ENCODE results near the gene SLC7A5.

SLC7A5 gene

GRCh38 chr16:87822108-87822970 is 47.0 kb downstream of the SLC7A5 start:
- Histone ChIP-seq H3K27me3 (ENCODE audit: insufficient read depth, low read length, poor library complexity, severe bottlenecking) (no peaks in the 10 kb centered on the region), H3K4me3 (ENCODE audit: low read length, poor library complexity, severe bottlenecking) (no peak overlapping the region), H3K36me3 (ENCODE audit: insufficient read depth, low read length) (no peaks in the 10 kb centered on the region), H2AFZ (ENCODE audit: low read length) (no peak overlapping the region), H3K9ac (ENCODE audit: low read depth, low read length, poor library complexity, severe bottlenecking) (no peak overlapping the region), H3K4me1 (ENCODE audit: insufficient read depth, low read length, poor library complexity, severe bottlenecking) (no peaks in the 10 kb centered on the region), H3F3A (ENCODE audit: low read depth) (no peaks in the 10 kb centered on the region), H3K79me2 (ENCODE audit: insufficient read depth, low read length) (no peaks in the 10 kb centered on the region), H4K20me1 (ENCODE audit: insufficient read depth, low read length, poor library complexity, severe bottlenecking) (no peaks in the 10 kb centered on the region), H3K9me2 (replicated peaks; ENCODE audit: low read depth, low read length) (no peaks in the 10 kb centered on the region), H3K4me2 (ENCODE audit: low read depth, low read length, poor library complexity, severe bottlenecking) (no peak overlapping the region), H3K9me3 (ENCODE audit: insufficient read depth, low read depth, low read length) (no peaks in the 10 kb centered on the region)
- TF ChIP-seq EZH2phosphoT487 (IDR thresholded peaks at IDR 0.05; ENCODE audit: borderline replicate concordance) = no peak
- TF ChIP-seq CTCF (conservative IDR thresholded peaks at IDR 0.05; ENCODE audit: low read length) = no peak

- no peaks in the 10 kb centered on the region for H3F3A ChIP-seq (ENCODE audit: low read depth)
- no peaks in the 10 kb centered on the region for H3K9me2 ChIP-seq (replicated peaks; ENCODE audit: low read depth, low read length)
- H3K36me3 ChIP-seq (ENCODE audit: insufficient read depth, low read length) = no peaks in the 10 kb centered on the region
- H2AFZ ChIP-seq (ENCODE audit: low read length) = no peak overlapping the region
- no peaks in the 10 kb centered on the region for H3K79me2 ChIP-seq (ENCODE audit: insufficient read depth, low read length)
- H3K27me3 ChIP-seq (ENCODE audit: insufficient read depth, low read length, poor library complexity, severe bottlenecking) = no peaks in the 10 kb centered on the region
- no peak for TF ChIP-seq EZH2phosphoT487 (IDR thresholded peaks at IDR 0.05; ENCODE audit: borderline replicate concordance)
- TF ChIP-seq CTCF (conservative IDR thresholded peaks at IDR 0.05; ENCODE audit: low read length) = no peak
- no peak overlapping the region for H3K4me3 ChIP-seq (ENCODE audit: low read length, poor library complexity, severe bottlenecking)
- no peaks in the 10 kb centered on the region for H4K20me1 ChIP-seq (ENCODE audit: insufficient read depth, low read length, poor library complexity, severe bottlenecking)
- no peaks in the 10 kb centered on the region for H3K9me3 ChIP-seq (ENCODE audit: insufficient read depth, low read depth, low read length)
- no peaks in the 10 kb centered on the region for H3K4me1 ChIP-seq (ENCODE audit: insufficient read depth, low read length, poor library complexity, severe bottlenecking)
- H3K4me2 ChIP-seq (ENCODE audit: low read depth, low read length, poor library complexity, severe bottlenecking) = no peak overlapping the region
- H3K9ac ChIP-seq (ENCODE audit: low read depth, low read length, poor library complexity, severe bottlenecking) = no peak overlapping the region
Measured at GRCh38 chr16:87821376-87822107, 47.8 kb downstream of the SLC7A5 start.

DNA sequence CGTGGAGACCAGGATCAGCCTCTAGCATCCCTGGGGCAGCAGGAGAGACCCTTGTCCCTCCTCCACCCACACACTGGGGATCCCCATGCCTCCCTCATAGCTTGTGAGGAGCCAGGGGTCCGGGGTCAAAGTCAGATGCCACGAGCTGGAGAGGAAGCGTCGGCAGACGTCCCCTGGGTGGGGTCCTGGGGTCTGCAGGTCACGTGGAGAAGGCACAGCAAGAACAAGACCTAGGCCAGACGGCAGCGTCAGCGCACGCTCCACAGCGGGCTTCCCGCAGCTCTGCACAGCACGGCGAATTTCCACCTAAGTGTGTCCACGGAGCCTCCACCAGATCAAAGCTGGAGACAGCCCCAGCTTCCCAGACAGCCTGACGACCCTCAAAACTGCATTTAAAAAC is 49.3 kb downstream of the SLC7A5 start:
- Histone ChIP-seq H3K9me2 (replicated peaks; ENCODE audit: low read depth, low read length) (no peaks in the 10 kb centered on the region), H4K20me1 (ENCODE audit: insufficient read depth, low read length, poor library complexity, severe bottlenecking) (no peaks in the 10 kb centered on the region), H3K4me1 (ENCODE audit: insufficient read depth, low read length, poor library complexity, severe bottlenecking) (no peaks in the 10 kb centered on the region), H3K4me3 (ENCODE audit: low read length, poor library complexity, severe bottlenecking) (no peak overlapping the region), H3K27me3 (ENCODE audit: insufficient read depth, low read length, poor library complexity, severe bottlenecking) (no peaks in the 10 kb centered on the region), H3K4me2 (ENCODE audit: low read depth, low read length, poor library complexity, severe bottlenecking) (no peak overlapping the region), H3K9me3 (ENCODE audit: insufficient read depth, low read depth, low read length) (no peaks in the 10 kb centered on the region), H3F3A (ENCODE audit: low read depth) (no peaks in the 10 kb centered on the region), H2AFZ (ENCODE audit: low read length) (no peak overlapping the region), H3K36me3 (ENCODE audit: insufficient read depth, low read length) (no peaks in the 10 kb centered on the region), H3K9ac (ENCODE audit: low read depth, low read length, poor library complexity, severe bottlenecking) (no peak overlapping the region), H3K79me2 (ENCODE audit: insufficient read depth, low read length) (no peaks in the 10 kb centered on the region)
- TF ChIP-seq EZH2phosphoT487 (IDR thresholded peaks at IDR 0.05; ENCODE audit: borderline replicate concordance) (no peak), CTCF (conservative IDR thresholded peaks at IDR 0.05; ENCODE audit: low read length) (no peak)

Data from Loucy (cell line).